ENCODE results near the gene HMCN1.

The HMCN1 gene

DNA sequence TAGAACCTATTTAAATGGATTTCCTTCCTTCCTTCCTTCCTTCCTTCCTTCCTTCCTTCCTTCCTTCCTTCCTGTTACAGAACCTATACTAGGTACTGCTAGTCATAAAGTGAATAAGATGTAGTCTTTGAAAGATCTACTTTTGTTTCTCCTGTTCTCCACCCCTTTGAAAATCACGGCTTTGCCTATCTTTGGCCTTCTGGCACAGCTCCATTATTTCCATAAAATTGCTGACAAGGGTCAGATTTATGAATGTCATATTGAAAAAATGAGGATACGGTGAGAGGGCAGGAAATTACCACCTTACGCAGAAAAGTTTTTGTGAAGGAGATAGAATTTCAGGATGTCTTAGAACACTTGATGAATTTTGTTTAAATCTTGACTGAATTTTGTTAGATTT, 18.1 kb upstream of the HMCN1 start:
- H3K4me3 ChIP-seq (ENCODE audit: low read depth, low read length) = no peak overlapping the region
- no peak for DNase-seq (ENCODE audit: low read depth)
- no peak for TF ChIP-seq POLR2A (IDR thresholded peaks at IDR 0.05; ENCODE audit: extremely low read depth, insufficient read length)
- TF ChIP-seq, protein P1, sequence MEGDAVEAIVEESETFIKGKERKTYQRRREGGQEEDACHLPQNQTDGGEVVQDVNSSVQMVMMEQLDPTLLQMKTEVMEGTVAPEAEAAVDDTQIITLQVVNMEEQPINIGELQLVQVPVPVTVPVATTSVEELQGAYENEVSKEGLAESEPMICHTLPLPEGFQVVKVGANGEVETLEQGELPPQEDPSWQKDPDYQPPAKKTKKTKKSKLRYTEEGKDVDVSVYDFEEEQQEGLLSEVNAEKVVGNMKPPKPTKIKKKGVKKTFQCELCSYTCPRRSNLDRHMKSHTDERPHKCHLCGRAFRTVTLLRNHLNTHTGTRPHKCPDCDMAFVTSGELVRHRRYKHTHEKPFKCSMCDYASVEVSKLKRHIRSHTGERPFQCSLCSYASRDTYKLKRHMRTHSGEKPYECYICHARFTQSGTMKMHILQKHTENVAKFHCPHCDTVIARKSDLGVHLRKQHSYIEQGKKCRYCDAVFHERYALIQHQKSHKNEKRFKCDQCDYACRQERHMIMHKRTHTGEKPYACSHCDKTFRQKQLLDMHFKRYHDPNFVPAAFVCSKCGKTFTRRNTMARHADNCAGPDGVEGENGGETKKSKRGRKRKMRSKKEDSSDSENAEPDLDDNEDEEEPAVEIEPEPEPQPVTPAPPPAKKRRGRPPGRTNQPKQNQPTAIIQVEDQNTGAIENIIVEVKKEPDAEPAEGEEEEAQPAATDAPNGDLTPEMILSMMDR (IDR thresholded peaks at IDR 0.05; ENCODE audit: low read depth, low read length) = no peak
- no peak for TF ChIP-seq MYC (IDR thresholded peaks at IDR 0.05; ENCODE audit: low read depth, low read length)
- TF ChIP-seq, protein P2, sequence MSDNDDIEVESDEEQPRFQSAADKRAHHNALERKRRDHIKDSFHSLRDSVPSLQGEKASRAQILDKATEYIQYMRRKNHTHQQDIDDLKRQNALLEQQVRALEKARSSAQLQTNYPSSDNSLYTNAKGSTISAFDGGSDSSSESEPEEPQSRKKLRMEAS (IDR thresholded peaks at IDR 0.05; ENCODE audit: low read depth, low read length) = no peak

DNA sequence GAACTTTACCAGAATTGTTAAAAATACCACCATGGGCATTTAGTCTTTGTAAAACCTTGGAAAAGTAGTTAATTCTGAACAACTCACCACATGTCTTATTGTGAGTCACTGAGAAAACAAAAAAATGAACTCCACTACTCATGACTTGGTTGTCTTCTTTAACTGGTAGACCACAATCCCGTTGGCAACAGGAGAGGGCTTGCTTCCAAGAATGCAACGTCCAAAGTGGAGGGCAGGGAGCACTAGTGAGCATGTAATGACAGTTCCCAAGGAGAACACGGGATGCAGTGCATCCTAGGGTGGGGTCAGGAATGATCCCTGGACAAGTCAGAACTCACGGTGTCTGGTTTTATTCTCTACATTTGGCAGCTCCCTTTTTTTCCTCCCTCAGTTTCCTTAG, 15.2 kb upstream of the HMCN1 start:
- H3K4me3 ChIP-seq (ENCODE audit: low read depth, low read length) = no peak overlapping the region
- DNase-seq (ENCODE audit: low read depth) = no peak
- TF ChIP-seq, protein P1 (IDR thresholded peaks at IDR 0.05; ENCODE audit: low read depth, low read length) = no peak
- TF ChIP-seq POLR2A (IDR thresholded peaks at IDR 0.05; ENCODE audit: extremely low read depth, insufficient read length) (no peak), MYC (IDR thresholded peaks at IDR 0.05; ENCODE audit: low read depth, low read length) (no peak)
- TF ChIP-seq, protein P2 (IDR thresholded peaks at IDR 0.05; ENCODE audit: low read depth, low read length) = no peak

DNA sequence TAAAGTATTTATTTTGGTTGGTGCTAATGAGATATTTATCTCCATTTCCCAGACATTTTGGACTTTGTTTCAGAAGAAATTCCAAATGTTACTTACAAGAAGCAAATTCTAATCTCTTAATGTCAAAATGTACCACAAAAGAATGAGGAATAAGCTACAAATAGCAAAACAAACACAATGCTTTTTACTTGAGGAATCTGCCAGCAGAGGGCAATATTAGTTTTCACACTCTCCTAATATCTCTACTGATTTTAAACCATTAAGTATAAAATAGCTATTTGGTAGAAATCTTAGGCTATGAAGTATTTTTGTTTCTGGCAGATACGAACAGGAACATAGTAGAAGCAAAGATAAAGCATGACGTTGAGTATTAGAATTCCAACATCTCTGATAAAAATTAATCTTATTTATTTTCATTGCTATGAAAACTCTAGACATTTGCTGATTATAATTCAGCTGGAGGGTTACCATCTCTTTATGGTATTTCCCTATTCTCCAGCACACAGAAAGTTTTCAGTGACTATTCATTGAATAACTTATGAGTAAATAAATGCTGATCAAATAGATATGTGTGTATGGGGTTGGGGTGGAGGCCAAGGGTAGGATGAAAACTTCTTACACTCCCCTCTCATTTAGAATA, 13.4 kb upstream of the HMCN1 start:
- DNase-seq (ENCODE audit: low read depth) = peak; percentile 22
- TF ChIP-seq, protein P2 (IDR thresholded peaks at IDR 0.05; ENCODE audit: low read depth, low read length) = no peak
- TF ChIP-seq, protein P1 (IDR thresholded peaks at IDR 0.05; ENCODE audit: low read depth, low read length) = peak; percentile 12
- no peak overlapping the region for H3K4me3 ChIP-seq (ENCODE audit: low read depth, low read length)

- TF ChIP-seq, protein P1 (IDR thresholded peaks at IDR 0.05; ENCODE audit: low read depth, low read length) = no peak
- TF ChIP-seq MYC (IDR thresholded peaks at IDR 0.05; ENCODE audit: low read depth, low read length) = no peak
- DNase-seq (ENCODE audit: low read depth) = no peak
- H3K4me3 ChIP-seq (ENCODE audit: low read depth, low read length) = no peak overlapping the region
These were observed 12.6 kb upstream of the HMCN1 start for GRCh38 chr1:185721553-185721952.

DNA sequence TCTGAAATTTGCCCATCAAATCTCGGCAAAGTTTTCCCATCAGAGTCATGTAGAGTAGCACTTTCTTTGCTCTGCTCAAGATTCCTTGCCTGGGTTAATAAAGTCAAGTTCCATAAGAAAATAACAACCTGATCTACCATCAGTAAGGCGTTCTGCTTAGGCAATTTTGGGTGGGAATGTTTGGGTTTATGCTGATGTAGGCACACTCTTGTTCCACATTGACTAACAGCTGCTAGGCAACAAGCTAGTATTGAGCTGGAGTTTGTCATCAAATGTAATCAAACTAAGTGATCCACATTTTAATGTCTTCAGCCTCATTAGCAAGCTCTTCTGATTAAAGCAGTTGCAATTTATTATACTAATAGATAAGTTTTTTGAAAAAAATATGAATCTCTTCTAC, 12.1 kb upstream of the HMCN1 start:
- no peak overlapping the region for H3K4me3 ChIP-seq (ENCODE audit: low read depth, low read length)
- TF ChIP-seq, protein P2 (IDR thresholded peaks at IDR 0.05; ENCODE audit: low read depth, low read length) = no peak
- TF ChIP-seq MYC (IDR thresholded peaks at IDR 0.05; ENCODE audit: low read depth, low read length) (no peak), POLR2A (IDR thresholded peaks at IDR 0.05; ENCODE audit: extremely low read depth, insufficient read length) (no peak)
- TF ChIP-seq, protein P1 (IDR thresholded peaks at IDR 0.05; ENCODE audit: low read depth, low read length) = no peak
- DNase-seq (ENCODE audit: low read depth) = no peak

DNA sequence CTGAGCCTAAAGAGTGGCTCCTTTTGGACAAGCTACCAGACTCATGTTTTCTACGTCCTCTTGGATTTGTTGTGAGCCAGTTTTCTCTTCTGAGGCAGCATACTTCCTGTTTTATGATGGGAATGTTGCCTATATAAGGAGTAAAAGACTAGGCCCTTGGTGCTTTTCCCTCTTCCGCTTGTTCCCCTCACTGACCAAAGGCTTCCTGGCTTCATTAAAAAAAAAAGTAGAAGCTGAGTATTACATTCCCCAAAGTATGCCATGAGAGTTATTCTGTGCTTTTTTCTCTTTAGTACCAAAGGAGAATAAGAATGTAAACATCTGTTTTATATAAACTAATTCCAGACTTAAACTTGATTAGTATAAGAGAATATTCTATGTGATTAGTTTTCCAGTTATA, 6.5 kb upstream of the HMCN1 start:
- no peak for DNase-seq (ENCODE audit: low read depth)
- TF ChIP-seq MYC (IDR thresholded peaks at IDR 0.05; ENCODE audit: low read depth, low read length) = no peak
- TF ChIP-seq, protein P2 (IDR thresholded peaks at IDR 0.05; ENCODE audit: low read depth, low read length) = no peak
- no peak for TF ChIP-seq POLR2A (IDR thresholded peaks at IDR 0.05; ENCODE audit: extremely low read depth, insufficient read length)
- TF ChIP-seq, protein P1 (IDR thresholded peaks at IDR 0.05; ENCODE audit: low read depth, low read length) = no peak
- H3K4me3 ChIP-seq (ENCODE audit: low read depth, low read length) = no peak overlapping the region
